ENCODE results near the gene GUCA1A. TPM values are rescaled to one million over a fixed set of nuclear protein-coding genes. Genes with fewer than 3 reads are reported as not detected.

Gene GUCA1A
- total RNA-seq, 1 experiment from 2014 or later = not detected

- Histone ChIP-seq H3F3A (ENCODE audit: low read length, unreplicated experiment) (no peaks in the 10 kb centered on the region), H4K20me1 (ENCODE audit: low read length) (no peaks in the 10 kb centered on the region), H3K9me3 (ENCODE audit: low read length) (no peaks in the 10 kb centered on the region), H2AFZ (ENCODE audit: low read length) (no peak overlapping the region), H3K79me2 (ENCODE audit: low read length) (no peaks in the 10 kb centered on the region), H3K9me2 (replicated peaks; ENCODE audit: low read length) (no peaks in the 10 kb centered on the region), H3K9ac (ENCODE audit: low read length) (no peak overlapping the region), H3K4me1 (ENCODE audit: insufficient read depth, low read length) (peaks cover 29% of the 10 kb centered on the region), H3K4me2 (ENCODE audit: low read length) (peak overlapping the region; percentile 55), H3K4me3 (ENCODE audit: low read length) (no peak overlapping the region), H3K27me3 (ENCODE audit: low read length) (no peaks in the 10 kb centered on the region), H3K36me3 (ENCODE audit: low read depth, low read length) (no peaks in the 10 kb centered on the region), H3K27ac (ENCODE audit: low read length) (peak overlapping the region; percentile 21)
- TF ChIP-seq EZH2 (IDR thresholded peaks at IDR 0.05; ENCODE audit: low read length, unreplicated experiment) (no peak), EZH2phosphoT487 (IDR thresholded peaks at IDR 0.05; ENCODE audit: borderline replicate concordance, low read length) (no peak)
- intact Hi-C loops (cut with micrococcal nuclease) = no loop called here
- no peak for ATAC-seq
- ChIA-PET POLR2A (ENCODE audit: unreplicated experiment) (interaction anchor here (0.5 kb wide), 1 partner anchor 10 kb away, joined by 7 read pairs; no protein-coding TSS in a partner anchor), CTCF (no interaction called here)
- peak; percentile 27 for DNase-seq
- no TSS peak for BruUV-seq (replicated peaks)
Observed at GRCh38 chr6:42193491-42193894, 20.3 kb downstream of the GUCA1A start.

GRCh38 chr6:42194056-42194455 is 20.9 kb downstream of the GUCA1A start:
- Histone ChIP-seq H3F3A (ENCODE audit: low read length, unreplicated experiment) (no peaks in the 10 kb centered on the region), H3K9me3 (ENCODE audit: low read length) (no peaks in the 10 kb centered on the region), H3K9me2 (replicated peaks; ENCODE audit: low read length) (no peaks in the 10 kb centered on the region), H3K4me3 (ENCODE audit: low read length) (no peak overlapping the region), H3K79me2 (ENCODE audit: low read length) (no peaks in the 10 kb centered on the region), H3K36me3 (ENCODE audit: low read depth, low read length) (no peaks in the 10 kb centered on the region), H4K20me1 (ENCODE audit: low read length) (no peaks in the 10 kb centered on the region), H3K27me3 (ENCODE audit: low read length) (no peaks in the 10 kb centered on the region), H3K4me2 (ENCODE audit: low read length) (no peak overlapping the region), H3K4me1 (ENCODE audit: insufficient read depth, low read length) (peaks cover 34% of the 10 kb centered on the region), H2AFZ (ENCODE audit: low read length) (no peak overlapping the region), H3K27ac (ENCODE audit: low read length) (peak overlapping the region; percentile 21), H3K9ac (ENCODE audit: low read length) (no peak overlapping the region)
- intact Hi-C loops (cut with micrococcal nuclease) = no loop called here
- ATAC-seq (no peak), DNase-seq (no peak)
- BruUV-seq (replicated peaks) = no TSS peak
- TF ChIP-seq EZH2 (IDR thresholded peaks at IDR 0.05; ENCODE audit: low read length, unreplicated experiment) (no peak), CTCF (conservative IDR thresholded peaks at IDR 0.05; ENCODE audit: low read depth, low read length) (no peak), EZH2phosphoT487 (IDR thresholded peaks at IDR 0.05; ENCODE audit: borderline replicate concordance, low read length) (no peak)
- ChIA-PET CTCF (no interaction called here), POLR2A (ENCODE audit: unreplicated experiment) (no interaction called here)

GRCh38 chr6:42195415-42195814 is 22.3 kb downstream of the GUCA1A start:
- H4K20me1 ChIP-seq (ENCODE audit: low read length) = no peaks in the 10 kb centered on the region
- no TSS peak for BruUV-seq (replicated peaks)

More at GRCh38 chr6:42195415-42195814, 22.3 kb downstream of the GUCA1A start:
- peaks cover 46% of the 10 kb centered on the region for H3K4me1 ChIP-seq (ENCODE audit: insufficient read depth, low read length)
- no peak overlapping the region for H3K4me2 ChIP-seq (ENCODE audit: low read length)
- no peak overlapping the region for H3K27ac ChIP-seq (ENCODE audit: low read length)
- H3K36me3 ChIP-seq (ENCODE audit: low read depth, low read length) = no peaks in the 10 kb centered on the region
- H3F3A ChIP-seq (ENCODE audit: low read length, unreplicated experiment) = no peaks in the 10 kb centered on the region
- H3K27me3 ChIP-seq (ENCODE audit: low read length) = no peaks in the 10 kb centered on the region
- ATAC-seq = no peak
- H3K9me3 ChIP-seq (ENCODE audit: low read length) = no peaks in the 10 kb centered on the region
- ChIA-PET POLR2A (ENCODE audit: unreplicated experiment) (no interaction called here), CTCF (no interaction called here)
- intact Hi-C loops (cut with micrococcal nuclease) = no loop called here
- no peaks in the 10 kb centered on the region for H3K79me2 ChIP-seq (ENCODE audit: low read length)
- no peak overlapping the region for H2AFZ ChIP-seq (ENCODE audit: low read length)
- no peak overlapping the region for H3K9ac ChIP-seq (ENCODE audit: low read length)
- TF ChIP-seq EZH2phosphoT487 (IDR thresholded peaks at IDR 0.05; ENCODE audit: borderline replicate concordance, low read length) = no peak
- H3K9me2 ChIP-seq (replicated peaks; ENCODE audit: low read length) = no peaks in the 10 kb centered on the region
- no peak overlapping the region for H3K4me3 ChIP-seq (ENCODE audit: low read length)
- no peak for DNase-seq
